HG02884 (cell line): ENCODE results near the gene RNF217.
"Not testable (repeated sequence)": the region's sequence is repeated elsewhere in the genome, so short reads cannot be mapped to it uniquely, and the experiment has no call there.

Experiments
- ATAC-seq: cut with Tn5 transposase; IDR thresholded peaks from one replicate; pipeline ENCODE4 v1.9.1; 2021; ENCODE audit warnings: mild to moderate bottlenecking, moderate library complexity; ENCODE audit not compliant: unreplicated experiment

The RNF217 gene

GRCh38 chr6:125121894-125122293 is 159.7 kb downstream of the RNF217 start:
- ATAC-seq = no peak

GRCh38 chr6:125123051-125123450 is 160.8 kb downstream of the RNF217 start:
- no peak for ATAC-seq

- no peak for ATAC-seq
These were observed 161.3 kb downstream of the RNF217 start for GRCh38 chr6:125123468-125124048.

GRCh38 chr6:125124049-125124669 is 161.9 kb downstream of the RNF217 start:
- ATAC-seq = no peak

- ATAC-seq = not testable (repeated sequence)
These were observed 163.6 kb downstream of the RNF217 start for GRCh38 chr6:125125856-125126255.

- no peak for ATAC-seq
These were observed 167.1 kb downstream of the RNF217 start for GRCh38 chr6:125129354-125129753.

GRCh38 chr6:125132058-125132457 is 169.8 kb downstream of the RNF217 start:
- ATAC-seq = no peak

GRCh38 chr6:125136378-125136777 is 174.1 kb downstream of the RNF217 start:
- no peak for ATAC-seq

GRCh38 chr6:125138083-125138482 is 175.8 kb downstream of the RNF217 start:
- no peak for ATAC-seq

GRCh38 chr6:125140808-125141207 is 178.6 kb downstream of the RNF217 start:
- ATAC-seq = no peak
